H1 (cell line): ENCODE data around the gene EFCAB6. TPM values are rescaled to one million over a fixed set of nuclear protein-coding genes. Genes with fewer than 3 reads are reported as not detected.
A peak's percentile ranks its signal among the peaks of the same experiment; 100 is the strongest.

ENCODE experiments used
- CTCF ChIA-PET: fragments of 300-600 bp; sonication (Branson Sonifier 250); formaldehyde crosslinking; loops from one replicate; lab custom pipeline; 2021; ENCODE audit not compliant: partially characterized antibody; lab: Charles Lee
- POLR2A ChIA-PET: fragments of 300-600 bp; sonication (Branson Sonifier 250); formaldehyde crosslinking; loops from one replicate; lab custom pipeline; 2021; ENCODE audit warnings: inconsistent platforms; ENCODE audit not compliant: partially characterized antibody; lab: Charles Lee
- DNase-seq, 2 experiments: peaks; one replicate each; pipeline versions ENCODE4 v3.0.0 to v3.0.0-alpha.2; 2010 to 2022; ENCODE audit warnings: low spot score in 2 of 2, low read depth in 1 of 2, mixed read lengths in 1 of 2
- FAIRE-seq: peaks from 2 replicates; lab custom pipeline; 2011; peaks lifted over from hg19 to GRCh38; lab: Jason Lieb, UNC
- H2AFZ ChIP-seq: 2 replicates; pipeline ENCODE4 v1.8.1; 2012; ENCODE audit warnings: low read length, inconsistent platforms
- H2AK5ac ChIP-seq: 2 replicates; pipeline ENCODE4 v1.6.1; 2013; ENCODE audit warnings: low read depth, low read length
- H2BK120ac ChIP-seq: replicated peaks from 2 replicates; pipeline ENCODE3; 2013; ENCODE audit warnings: low read depth, low read length, inconsistent platforms
- H2BK12ac ChIP-seq: 2 replicates; pipeline ENCODE4 v1.6.1; 2013; ENCODE audit warnings: low read depth, low read length
- H2BK15ac ChIP-seq: 2 replicates; pipeline ENCODE4 v1.6.1; 2013; ENCODE audit warnings: low read length
- H2BK20ac ChIP-seq: 2 replicates; pipeline ENCODE4 v1.6.1; 2013; ENCODE audit warnings: low read length
- H2BK5ac ChIP-seq: 2 replicates; pipeline ENCODE4 v1.6.1; 2013; ENCODE audit warnings: low read depth, low read length
- H3K14ac ChIP-seq: 2 replicates; pipeline ENCODE4 v1.6.1; 2013; ENCODE audit warnings: inconsistent platforms; ENCODE audit not compliant: insufficient read length
- H3K18ac ChIP-seq: 2 replicates; pipeline ENCODE4 v1.6.1; 2013; ENCODE audit warnings: low read length; ENCODE audit errors: extremely low read depth
- H3K23ac ChIP-seq: 2 replicates; pipeline ENCODE4 v1.6.1; 2013; ENCODE audit warnings: inconsistent platforms; ENCODE audit not compliant: insufficient read length
- H3K23me2 ChIP-seq: 2 replicates; pipeline ENCODE4 v1.6.1; 2013; ENCODE audit warnings: low read depth, low read length
- H3K27ac ChIP-seq: 2 replicates; pipeline ENCODE4 v1.6.1; 2011; ENCODE audit warnings: low read depth, low read length, inconsistent platforms
- H3K27me3 ChIP-seq, 4 experiments: replicated peaks in 1 of 4; 1 replicate in 1 of 4; 2 replicates in 3 of 4; pipeline versions ENCODE4 v1.6.1 to v1.8.1; 2011 to 2013; ENCODE audit warnings: low read length in 3 of 4, mild to moderate bottlenecking in 3 of 4, inconsistent platforms in 2 of 4, mixed read lengths in 2 of 4, moderate library complexity in 1 of 4; ENCODE audit not compliant: control insufficient read depth in 3 of 4, insufficient read depth in 3 of 4; ENCODE audit errors: extremely low read depth in 1 of 4
- H3K36me3 ChIP-seq, 4 experiments: 2 replicates each; pipeline versions ENCODE4 v1.6.1 to v1.8.1; 2011 to 2013; ENCODE audit warnings: mild to moderate bottlenecking in 4 of 4, low read length in 3 of 4, moderate library complexity in 2 of 4, control low read depth in 1 of 4, inconsistent platforms in 1 of 4; ENCODE audit not compliant: insufficient read depth in 4 of 4, control insufficient read depth in 2 of 4
- H3K4ac ChIP-seq: replicated peaks from 2 replicates; pipeline ENCODE3; 2013; ENCODE audit warnings: low read length, low read depth, mixed read lengths, inconsistent platforms; ENCODE audit not compliant: insufficient read length
- H3K4me1 ChIP-seq, 4 experiments: replicated peaks in 1 of 4; 1 replicate in 1 of 4; 2 replicates in 3 of 4; pipeline versions ENCODE4 v1.6.1 to v1.8.1; 2011 to 2013; ENCODE audit warnings: low read length in 3 of 4, inconsistent platforms in 2 of 4, mixed read lengths in 1 of 4; ENCODE audit not compliant: insufficient read depth in 4 of 4, control insufficient read depth in 3 of 4
- H3K4me2 ChIP-seq, 2 experiments: 2 replicates each; pipeline versions ENCODE4 v1.6.1 to v1.8.1; 2011 to 2013; ENCODE audit warnings: low read depth in 2 of 2, low read length in 2 of 2, control low read depth in 1 of 2, inconsistent platforms in 1 of 2, mild to moderate bottlenecking in 1 of 2; ENCODE audit not compliant: insufficient read depth in 1 of 2
- H3K4me3 ChIP-seq, 4 experiments: fragments of 200-600, 300-600 bp in 1 of 4; sonication (generic), shearing (Covaris generic), sonication (Bioruptor Twin) in 1 of 4; 2 replicates each; pipeline versions ENCODE4 v1.5.1 to v1.8.1; 2011 to 2016; ENCODE audit warnings: low read length in 4 of 4, low read depth in 3 of 4, control low read depth in 2 of 4, inconsistent platforms in 2 of 4, mild to moderate bottlenecking in 2 of 4, mixed read lengths in 1 of 4, moderate library complexity in 1 of 4; ENCODE audit not compliant: insufficient read depth in 2 of 4; ENCODE audit errors: extremely low read depth in 1 of 4
- H3K56ac ChIP-seq: replicated peaks from 2 replicates; pipeline ENCODE3; 2013; ENCODE audit warnings: low read depth, mild to moderate bottlenecking, mixed read lengths, low read length, inconsistent platforms; ENCODE audit not compliant: insufficient read length
- H3K79me1 ChIP-seq: 2 replicates; pipeline ENCODE4 v1.6.1; 2013; ENCODE audit warnings: low read depth, low read length, control low read depth
- H3K79me2 ChIP-seq, 2 experiments: 2 replicates each; pipeline versions ENCODE4 v1.6.1 to v1.8.1; 2012 to 2013; ENCODE audit warnings: low read length in 2 of 2, mild to moderate bottlenecking in 2 of 2, inconsistent platforms in 1 of 2; ENCODE audit not compliant: insufficient read depth in 2 of 2, control insufficient read depth in 1 of 2
- H3K9ac ChIP-seq, 4 experiments: replicated peaks in 1 of 4; 1 replicate in 1 of 4; 2 replicates in 3 of 4; pipeline versions ENCODE4 v1.6.1 to v1.8.1; 2011 to 2013; ENCODE audit warnings: low read depth in 3 of 4, low read length in 3 of 4, control low read depth in 2 of 4, mild to moderate bottlenecking in 2 of 4, moderate library complexity in 2 of 4, inconsistent platforms in 1 of 4; ENCODE audit errors: extremely low read depth in 1 of 4
- H3K9me3 ChIP-seq, 2 experiments: 2 replicates each; pipeline versions ENCODE4 v1.6.1 to v1.8.1; 2012 to 2013; ENCODE audit warnings: mild to moderate bottlenecking in 2 of 2, moderate library complexity in 2 of 2, control low read depth in 1 of 2, inconsistent platforms in 1 of 2, low read depth in 1 of 2, low read length in 1 of 2, mixed read lengths in 1 of 2; ENCODE audit not compliant: insufficient read depth in 2 of 2
- H4K20me1 ChIP-seq, 2 experiments: replicated peaks in 1 of 2; 2 replicates each; pipeline versions ENCODE3 to v1.8.1; 2011 to 2013; ENCODE audit warnings: inconsistent platforms in 2 of 2, low read length in 2 of 2, mild to moderate bottlenecking in 1 of 2; ENCODE audit not compliant: insufficient read depth in 2 of 2, control insufficient read depth in 1 of 2
- H4K5ac ChIP-seq: 2 replicates; pipeline ENCODE4 v1.6.1; 2013; ENCODE audit warnings: low read length, low read depth, mixed read lengths, inconsistent platforms; ENCODE audit not compliant: insufficient read length
- H4K8ac ChIP-seq: 2 replicates; pipeline ENCODE4 v1.8.0; 2013; ENCODE audit warnings: mild to moderate bottlenecking, moderate library complexity, low read length, inconsistent platforms; ENCODE audit not compliant: insufficient read depth; ENCODE audit errors: extremely low read depth
- H4K91ac ChIP-seq: replicated peaks from 2 replicates; pipeline ENCODE3; 2013; ENCODE audit warnings: low read length, mixed read lengths, inconsistent platforms; ENCODE audit not compliant: insufficient read length
- ASH2L ChIP-seq: fragments of 200-600, 300-600 bp; sonication (generic); IDR thresholded peaks from one replicate; pipeline ENCODE4 v1.7.1; 2017; ENCODE audit warnings: low read length
- BRCA1 ChIP-seq: IDR thresholded peaks from 2 replicates; pipeline ENCODE4 v1.6.1; 2012; ENCODE audit warnings: low read depth, low read length, improper control_type of control experiment
- CHD2 ChIP-seq: IDR thresholded peaks from 2 replicates; pipeline ENCODE4 v1.6.1; 2012; ENCODE audit warnings: low read length, improper control_type of control experiment
- CREB1 ChIP-seq: IDR thresholded peaks from 2 replicates; pipeline ENCODE4 v1.6.1; 2012; ENCODE audit warnings: inconsistent platforms
- GABPA ChIP-seq: IDR thresholded peaks from 2 replicates; pipeline ENCODE4 v1.6.1; 2011; ENCODE audit warnings: mild to moderate bottlenecking, low read length, moderate library complexity, borderline replicate concordance; ENCODE audit not compliant: insufficient read depth
- NANOG ChIP-seq: IDR thresholded peaks from 2 replicates; pipeline ENCODE4 v1.6.1; 2011; ENCODE audit warnings: low read length, low read depth, mild to moderate bottlenecking, inconsistent platforms; ENCODE audit not compliant: insufficient read depth, poor library complexity, severe bottlenecking
- POLR2A ChIP-seq, 2 experiments: IDR thresholded peaks; 1 replicate in 1 of 2; 2 replicates in 1 of 2; pipeline ENCODE4 v1.6.1; 2011; ENCODE audit warnings: low read depth in 2 of 2, low read length in 2 of 2, mild to moderate bottlenecking in 2 of 2; ENCODE audit errors: control extremely low read depth in 1 of 2
- SIN3A ChIP-seq, 2 experiments: IDR thresholded peaks in 1 of 2; conservative IDR thresholded peaks in 1 of 2; 2 replicates each; pipeline ENCODE4 v1.6.1; 2011 to 2012; ENCODE audit warnings: low read length in 2 of 2, improper control_type of control experiment in 1 of 2, low read depth in 1 of 2, mild to moderate bottlenecking in 1 of 2
- SIRT6 ChIP-seq: IDR thresholded peaks from one replicate; pipeline ENCODE4 v1.7.1; 2012; ENCODE audit warnings: low read length, inconsistent platforms
- SIX5 ChIP-seq: IDR thresholded peaks from 2 replicates; pipeline ENCODE4 v1.6.1; 2011; ENCODE audit warnings: mild to moderate bottlenecking, low read depth, low read length
- TAF7 ChIP-seq: optimal IDR thresholded peaks from 2 replicates; pipeline ENCODE3; 2011; ENCODE audit warnings: low read depth, mild to moderate bottlenecking, inconsistent platforms, low read length, moderate library complexity, borderline replicate concordance
- TCF12 ChIP-seq: IDR thresholded peaks from 2 replicates; pipeline ENCODE4 v1.6.1; 2011; ENCODE audit warnings: low read depth, mild to moderate bottlenecking, low read length
- USF2 ChIP-seq: IDR thresholded peaks from 2 replicates; pipeline ENCODE4 v1.6.1; 2011; ENCODE audit warnings: low read length, improper control_type of control experiment
- WGBS, 2 experiments: shearing (Covaris generic) in 1 of 2; methylation state at CpG; one replicate each; pipeline versions ENCODE4 v1.1.6 to v1.1.7; 2013 to 2015; ENCODE audit warnings: low lambda C conversion rate in 2 of 2, mixed read lengths in 2 of 2, inconsistent platforms in 1 of 2, low coverage in 1 of 2, missing lambda C conversion rate in 1 of 2; ENCODE audit not compliant: insufficient replicate concordance in 2 of 2, insufficient coverage in 1 of 2, insufficient read length in 1 of 2; ENCODE audit errors: extremely low coverage in 1 of 2, missing lambda C conversion rate in 1 of 2; 5-methylcytosine and 5-hydroxymethylcytosine counted together
- polyA plus RNA-seq, 7 experiments: library from polyadenylated mRNA; depleted of rRNA in 3 of 7; stranded (reverse) in 5 of 7; unstranded in 2 of 7; fragments of >200 nt in 5 of 7; fragments of 200-250 nt in 2 of 7; gene quantifications; 1 replicate in 5 of 7; 2 replicates in 1 of 7; 4 replicates in 1 of 7; pipeline versions ENCODE4 v1.2.1 to v1.2.3, GENCODE V29; 2011 to 2013; ENCODE audit warnings: missing spikeins in 2 of 7, mixed read lengths in 2 of 7
- total RNA-seq: library from RNA; stranded (reverse); fragmentation: NEBNext Ultra II Directional; extraction: Animal tissue kit (Norgen Biotek cat#: 25700); gene quantifications from 2 replicates; pipeline ENCODE4 v1.2.1, GENCODE V29; 2021
- TF ChIP-seq, protein P1 (sequence below): IDR thresholded peaks from 2 replicates; pipeline ENCODE4 v1.6.1; 2012; ENCODE audit warnings: inconsistent platforms

Gene EFCAB6
- total and polyA plus RNA-seq, 2 of the 8 experiments (the other 6 are each of a cell fraction or from before 2014, with no cell fraction given): 0.32 to 1.7 TPM

GRCh38 chr22:43774318-43774915, 37.7 kb downstream of the EFCAB6 start:
- DNase-seq: no peak
- H3K23ac ChIP-seq: no peak overlapping the region
- no peak overlapping the region for H3K27ac ChIP-seq
- H2BK15ac ChIP-seq: no peak overlapping the region
- no peak overlapping the region for H4K5ac ChIP-seq
- CTCF ChIA-PET: interaction anchor here (1.7 kb wide), 1 partner anchor 171 kb away, joined by 5 read pairs; no protein-coding TSS in a partner anchor
- no peak overlapping the region for H3K4me2 ChIP-seq
- no peak overlapping the region for H2AFZ ChIP-seq
- H4K20me1 ChIP-seq: no peaks in the 10 kb centered on the region
- H2BK120ac ChIP-seq: no peak overlapping the region
- H4K91ac ChIP-seq: no peak overlapping the region
- WGBS, 2 experiments: 93% methylated on average over 21 of the region's 21 CpGs; no CpG with 5 or more reads in 1 of the 2 experiments
- no peak overlapping the region for H3K56ac ChIP-seq
- POLR2A ChIA-PET: no interaction called here
- H3K4me1 ChIP-seq: no peaks in the 10 kb centered on the region
- no peak overlapping the region for H2AK5ac ChIP-seq
- no peaks in the 10 kb centered on the region for H3K36me3 ChIP-seq
- no peaks in the 10 kb centered on the region for H3K23me2 ChIP-seq
- H3K9ac ChIP-seq: no peak overlapping the region
- TF ChIP-seq USF2 (no peak), SIX5 (no peak), CHD2 (no peak), NANOG (no peak), ASH2L (no peak), GABPA (no peak), TCF12 (no peak), POLR2A (IDR thresholded peaks at IDR 0.05; ENCODE audit: control extremely low read depth in 1 of 2, low read depth in 2 of 2, low read length in 2 of 2) (no peak), SIN3A (conservative IDR thresholded peaks at IDR 0.05 in 1 of 2, IDR thresholded peaks at IDR 0.05 in 1 of 2; ENCODE audit: low read depth in 1 of 2, low read length in 2 of 2) (no peak), CREB1 (no peak), SIRT6 (no peak), TAF7 (no peak), BRCA1 (no peak)
- TF ChIP-seq, protein P1, sequence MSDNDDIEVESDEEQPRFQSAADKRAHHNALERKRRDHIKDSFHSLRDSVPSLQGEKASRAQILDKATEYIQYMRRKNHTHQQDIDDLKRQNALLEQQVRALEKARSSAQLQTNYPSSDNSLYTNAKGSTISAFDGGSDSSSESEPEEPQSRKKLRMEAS: no peak
- H3K4ac ChIP-seq: no peak overlapping the region
- H3K4me3 ChIP-seq: no peak overlapping the region
- no peak overlapping the region for H2BK20ac ChIP-seq
- H3K9me3 ChIP-seq: no peaks in the 10 kb centered on the region
- H3K14ac ChIP-seq: no peak overlapping the region
- FAIRE-seq: no peak
- no peak overlapping the region for H2BK12ac ChIP-seq
- no peaks in the 10 kb centered on the region for H3K79me1 ChIP-seq
- H4K8ac ChIP-seq: peak overlapping the region; percentile 57; the same call in 1 of the 2 replicates
- H2BK5ac ChIP-seq: no peak overlapping the region
- H3K79me2 ChIP-seq: no peaks in the 10 kb centered on the region
- no peak overlapping the region for H3K18ac ChIP-seq
- no peaks in the 10 kb centered on the region for H3K27me3 ChIP-seq
